Measurements from ENCODE around the gene CES3.

GRCh38 chr16:66918355-66918754 lies 42.7 kb upstream of the CES3 start:
- TF ChIP-seq CTCF (IDR thresholded peaks at IDR 0.05) (no peak), ZFX (IDR thresholded peaks at IDR 0.05; ENCODE audit: borderline replicate concordance) (no peak)
